Fibroblast of lung (primary cell): Measurements from ENCODE around the gene TNFRSF1A. TPM values are rescaled to one million over a fixed set of nuclear protein-coding genes. Genes with fewer than 3 reads are reported as not detected.

Experiments
- DNase-seq, 2 donors: peaks; one replicate each; pipeline versions ENCODE4 v3.0.0 to v3.0.0-alpha.2; 2010; ENCODE audit warnings: low read depth in 2 of 2
- H2AFZ ChIP-seq: 2 replicates; pipeline ENCODE4 v1.5.1; 2012; ENCODE audit warnings: low read length, control low read depth, inconsistent platforms
- H3K27ac ChIP-seq: 2 replicates; pipeline ENCODE4 v1.5.1; 2011; ENCODE audit warnings: low read length, control low read depth; ENCODE audit not compliant: insufficient read depth
- H3K27me3 ChIP-seq: 2 replicates; pipeline ENCODE4 v1.5.1; 2011; ENCODE audit warnings: mild to moderate bottlenecking, low read length; ENCODE audit not compliant: control insufficient read depth, insufficient read depth
- H3K36me3 ChIP-seq: 2 replicates; pipeline ENCODE4 v1.5.1; 2011; ENCODE audit warnings: low read length; ENCODE audit not compliant: control insufficient read depth, insufficient read depth
- H3K4me1 ChIP-seq: 2 replicates; pipeline ENCODE4 v1.5.1; 2011; ENCODE audit warnings: low read length; ENCODE audit not compliant: control insufficient read depth, insufficient read depth; ENCODE audit errors: extremely low read depth
- H3K4me2 ChIP-seq: 2 replicates; pipeline ENCODE4 v1.5.1; 2011; ENCODE audit warnings: low read length, control low read depth; ENCODE audit not compliant: insufficient read depth; ENCODE audit errors: extremely low read depth
- H3K4me3 ChIP-seq, 4 experiments: fragments of 200-600 bp in 1 of 4; sonication (generic) in 1 of 4; replicated peaks in 1 of 4; 2 replicates each; pipeline ENCODE4 v1.5.1; 2011 to 2016; ENCODE audit warnings: low read length in 4 of 4, low read depth in 3 of 4, mild to moderate bottlenecking in 3 of 4, control low read depth in 2 of 4, inconsistent platforms in 1 of 4, mixed read lengths in 1 of 4; ENCODE audit not compliant: insufficient read depth in 1 of 4; ENCODE audit errors: control extremely low read depth in 1 of 4
- H3K79me2 ChIP-seq: 2 replicates; pipeline ENCODE4 v1.5.1; 2012; ENCODE audit warnings: mild to moderate bottlenecking, low read length, inconsistent platforms; ENCODE audit not compliant: control insufficient read depth, insufficient read depth
- H3K9ac ChIP-seq: 2 replicates; pipeline ENCODE4 v1.5.1; 2011; ENCODE audit warnings: mild to moderate bottlenecking, low read length, control low read depth; ENCODE audit not compliant: insufficient read depth
- H3K9me3 ChIP-seq: 2 replicates; pipeline ENCODE4 v1.5.1; 2012; ENCODE audit warnings: low read depth, low read length; ENCODE audit not compliant: control insufficient read depth, insufficient read depth
- H4K20me1 ChIP-seq: 2 replicates; pipeline ENCODE4 v1.5.1; 2011; ENCODE audit warnings: low read length; ENCODE audit not compliant: control insufficient read depth, insufficient read depth; ENCODE audit errors: extremely low read depth
- EZH2 ChIP-seq: IDR thresholded peaks from 2 replicates; pipeline ENCODE4 v1.5.1; 2012; ENCODE audit warnings: low read length, control low read depth, mild to moderate bottlenecking; ENCODE audit errors: missing control alignments
- polyA plus RNA-seq, 2 donors: library from polyadenylated mRNA; depleted of rRNA in 1 of 2; stranded (reverse) in 1 of 2; unstranded in 1 of 2; fragments of >200 nt; gene quantifications; 2 replicates each; pipeline ENCODE4 v1.2.1, GENCODE V29; 2011 to 2012; ENCODE audit warnings: missing spikeins in 1 of 2
- total RNA-seq: library from RNA; depleted of rRNA; stranded (reverse); fragments of >200 nt; gene quantifications from 2 replicates; pipeline ENCODE4 v1.2.1, GENCODE V29; 2014
- TF ChIP-seq, protein P1 (sequence below), 2 donors: IDR thresholded peaks in 1 of 2; conservative IDR thresholded peaks in 1 of 2; 1 replicate in 1 of 2; 2 replicates in 1 of 2; pipeline ENCODE4 v1.5.1; 2011 to 2012; ENCODE audit warnings: low read length in 2 of 2, control low read depth in 1 of 2, inconsistent platforms in 1 of 2, low read depth in 1 of 2, mild to moderate bottlenecking in 1 of 2

Gene TNFRSF1A
- total and polyA plus RNA-seq, 2 donors (not counting 1 experiment from before 2014, with no cell fraction given): 157 to 257 TPM

DNA sequence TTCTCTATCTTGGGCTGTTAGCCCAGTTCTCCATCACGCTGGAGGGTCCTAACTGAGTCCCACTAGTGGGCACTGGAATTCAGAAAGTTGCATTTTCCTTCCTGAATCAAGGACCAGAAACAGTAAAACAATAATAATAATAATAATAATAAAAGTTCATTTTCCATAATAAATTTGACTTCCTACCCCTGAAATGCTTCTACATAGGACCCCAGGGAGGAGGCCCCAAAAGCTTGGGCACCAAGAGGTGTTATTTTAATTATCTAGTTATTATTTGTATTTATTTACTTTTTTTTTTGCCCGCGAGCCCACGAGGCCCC is 21.1 kb upstream of the TNFRSF1A start:
- H2AFZ ChIP-seq: no peak overlapping the region
- H3K79me2 ChIP-seq: no peaks in the 10 kb centered on the region
- no peak overlapping the region for H3K9ac ChIP-seq
- no peaks in the 10 kb centered on the region for H4K20me1 ChIP-seq
- H3K4me3 ChIP-seq: peak overlapping the region in 2 of 4 experiments; percentile 40 to 61
- TF ChIP-seq EZH2: no peak
- TF ChIP-seq, protein P1, sequence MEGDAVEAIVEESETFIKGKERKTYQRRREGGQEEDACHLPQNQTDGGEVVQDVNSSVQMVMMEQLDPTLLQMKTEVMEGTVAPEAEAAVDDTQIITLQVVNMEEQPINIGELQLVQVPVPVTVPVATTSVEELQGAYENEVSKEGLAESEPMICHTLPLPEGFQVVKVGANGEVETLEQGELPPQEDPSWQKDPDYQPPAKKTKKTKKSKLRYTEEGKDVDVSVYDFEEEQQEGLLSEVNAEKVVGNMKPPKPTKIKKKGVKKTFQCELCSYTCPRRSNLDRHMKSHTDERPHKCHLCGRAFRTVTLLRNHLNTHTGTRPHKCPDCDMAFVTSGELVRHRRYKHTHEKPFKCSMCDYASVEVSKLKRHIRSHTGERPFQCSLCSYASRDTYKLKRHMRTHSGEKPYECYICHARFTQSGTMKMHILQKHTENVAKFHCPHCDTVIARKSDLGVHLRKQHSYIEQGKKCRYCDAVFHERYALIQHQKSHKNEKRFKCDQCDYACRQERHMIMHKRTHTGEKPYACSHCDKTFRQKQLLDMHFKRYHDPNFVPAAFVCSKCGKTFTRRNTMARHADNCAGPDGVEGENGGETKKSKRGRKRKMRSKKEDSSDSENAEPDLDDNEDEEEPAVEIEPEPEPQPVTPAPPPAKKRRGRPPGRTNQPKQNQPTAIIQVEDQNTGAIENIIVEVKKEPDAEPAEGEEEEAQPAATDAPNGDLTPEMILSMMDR (conservative IDR thresholded peaks at IDR 0.05 in 1 of 2, IDR thresholded peaks at IDR 0.05 in 1 of 2; ENCODE audit: low read depth in 1 of 2, low read length in 2 of 2): no peak
- peak overlapping the region; percentile 51 for H3K4me2 ChIP-seq
- no peaks in the 10 kb centered on the region for H3K36me3 ChIP-seq
- no peaks in the 10 kb centered on the region for H3K9me3 ChIP-seq
- no peak overlapping the region for H3K27ac ChIP-seq
- peaks cover 2% of the 10 kb centered on the region for H3K4me1 ChIP-seq
- DNase-seq: no peak
- H3K27me3 ChIP-seq: no peaks in the 10 kb centered on the region

DNA sequence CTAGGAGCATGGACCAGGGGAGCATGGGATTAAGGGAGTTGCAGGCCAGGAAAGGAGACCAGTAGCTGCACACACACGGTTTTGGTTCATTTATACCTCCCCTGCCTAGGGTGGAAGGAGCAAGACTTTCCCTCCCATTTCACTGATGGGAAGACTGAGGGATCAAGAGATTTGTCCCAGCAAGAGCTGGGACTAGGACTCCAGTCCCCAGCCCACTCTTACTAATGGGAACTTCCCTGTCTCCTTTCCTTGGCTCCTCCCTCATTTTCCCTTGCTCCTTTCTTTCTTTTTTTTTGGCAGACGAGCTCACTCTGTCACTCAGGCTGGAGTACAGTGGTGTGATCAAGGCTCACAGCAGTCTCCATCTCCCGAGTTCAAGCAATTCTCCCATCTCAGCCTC is 20.5 kb upstream of the TNFRSF1A start:
- Histone ChIP-seq H4K20me1 (no peaks in the 10 kb centered on the region), H3K36me3 (no peaks in the 10 kb centered on the region), H3K27me3 (no peaks in the 10 kb centered on the region), H3K27ac (no peak overlapping the region), H3K4me2 (no peak overlapping the region), H3K9ac (no peak overlapping the region), H3K4me1 (peaks cover 2% of the 10 kb centered on the region), H2AFZ (no peak overlapping the region), H3K79me2 (no peaks in the 10 kb centered on the region), H3K4me3 (no peak overlapping the region), H3K9me3 (no peaks in the 10 kb centered on the region)
- no peak for DNase-seq
- TF ChIP-seq EZH2: no peak
- TF ChIP-seq, protein P1 (conservative IDR thresholded peaks at IDR 0.05 in 1 of 2, IDR thresholded peaks at IDR 0.05 in 1 of 2; ENCODE audit: low read depth in 1 of 2, low read length in 2 of 2): no peak

DNA sequence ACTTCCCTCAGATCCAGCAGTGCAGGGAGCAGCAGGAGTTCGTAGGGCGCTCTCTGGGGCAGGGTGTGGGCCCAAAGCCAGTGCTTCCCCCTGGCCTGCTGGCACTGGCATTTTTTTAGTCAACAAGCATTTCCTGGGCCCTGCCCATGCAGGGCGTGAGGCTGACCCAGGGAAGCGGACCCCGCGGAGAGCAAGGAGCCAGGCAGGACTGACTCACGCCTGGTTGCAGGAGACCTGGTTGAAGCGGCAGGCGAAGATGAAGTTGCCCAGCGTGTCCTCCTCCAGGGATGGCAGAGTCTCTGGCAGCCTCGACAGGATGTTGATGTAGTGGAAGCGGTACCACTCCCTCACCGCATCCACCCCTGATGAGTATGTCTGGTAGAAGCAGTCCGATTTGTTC is 20.0 kb upstream of the TNFRSF1A start:
- no peak overlapping the region for H3K4me2 ChIP-seq
- H3K27ac ChIP-seq: no peak overlapping the region
- no peaks in the 10 kb centered on the region for H3K79me2 ChIP-seq

More for the DNA sequence above, 20.0 kb upstream of the TNFRSF1A start:
- no peak overlapping the region for H3K4me3 ChIP-seq
- no peaks in the 10 kb centered on the region for H3K9me3 ChIP-seq
- H3K9ac ChIP-seq: no peak overlapping the region
- no peaks in the 10 kb centered on the region for H3K36me3 ChIP-seq
- DNase-seq: peak; percentile 24 to 45
- H3K27me3 ChIP-seq: no peaks in the 10 kb centered on the region
- H2AFZ ChIP-seq: no peak overlapping the region
- no peaks in the 10 kb centered on the region for H4K20me1 ChIP-seq
- peaks cover 2% of the 10 kb centered on the region for H3K4me1 ChIP-seq
- TF ChIP-seq, protein P1 (conservative IDR thresholded peaks at IDR 0.05 in 1 of 2, IDR thresholded peaks at IDR 0.05 in 1 of 2; ENCODE audit: low read depth in 1 of 2, low read length in 2 of 2): no peak
- TF ChIP-seq EZH2: no peak
